Germinal center (tissue), 1 donor: ENCODE results near the gene SOWAHA.
"Not testable (repeated sequence)": the region's sequence is repeated elsewhere in the genome, so short reads cannot be mapped to it uniquely, and the experiment has no call there.

Experiments used
- DNase-seq: peaks from one replicate; pipeline ENCODE4 v3.0.0; 2012; ENCODE audit warnings: mixed read lengths, low spot score

Gene SOWAHA

DNA sequence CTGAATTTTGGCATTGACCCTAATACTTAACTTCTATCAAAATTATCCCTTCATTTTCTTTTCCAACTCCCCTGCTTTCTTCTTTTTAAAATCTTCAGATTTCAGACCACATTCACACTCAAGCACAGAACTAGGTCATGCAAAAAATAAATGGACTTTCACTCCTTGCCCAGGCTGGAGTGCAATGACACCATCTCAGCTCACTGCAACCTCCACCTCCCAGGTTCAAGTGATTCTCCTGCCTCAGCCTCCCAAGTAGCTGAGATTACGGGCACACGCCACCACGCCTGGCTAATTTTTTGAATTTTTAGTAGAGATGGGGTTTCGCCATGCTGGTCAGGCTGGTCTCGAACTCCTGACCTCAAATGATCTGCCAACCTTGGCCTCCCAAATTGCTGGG, 41.9 kb downstream of the SOWAHA start:
- DNase-seq = not testable (repeated sequence)

DNA sequence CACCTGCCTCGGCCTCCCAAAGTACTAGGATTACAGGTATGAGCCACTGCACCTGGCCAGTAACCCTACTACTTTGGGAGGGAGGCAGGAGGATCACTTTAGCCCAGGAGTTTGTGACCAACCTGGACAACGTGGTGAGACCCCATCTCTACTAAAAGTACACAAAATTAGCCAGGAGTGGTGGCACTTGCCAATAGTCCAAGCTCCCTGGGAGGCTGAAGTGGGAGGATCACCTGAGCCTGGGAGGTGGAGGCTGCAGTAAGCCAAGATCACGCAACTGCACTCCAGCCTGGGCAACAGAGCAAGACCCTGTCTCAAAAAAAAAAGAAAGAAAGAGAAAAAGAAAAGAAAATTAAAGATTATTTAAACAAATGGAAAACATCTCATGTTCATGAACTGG, 42.9 kb downstream of the SOWAHA start:
- no peak for DNase-seq

DNA sequence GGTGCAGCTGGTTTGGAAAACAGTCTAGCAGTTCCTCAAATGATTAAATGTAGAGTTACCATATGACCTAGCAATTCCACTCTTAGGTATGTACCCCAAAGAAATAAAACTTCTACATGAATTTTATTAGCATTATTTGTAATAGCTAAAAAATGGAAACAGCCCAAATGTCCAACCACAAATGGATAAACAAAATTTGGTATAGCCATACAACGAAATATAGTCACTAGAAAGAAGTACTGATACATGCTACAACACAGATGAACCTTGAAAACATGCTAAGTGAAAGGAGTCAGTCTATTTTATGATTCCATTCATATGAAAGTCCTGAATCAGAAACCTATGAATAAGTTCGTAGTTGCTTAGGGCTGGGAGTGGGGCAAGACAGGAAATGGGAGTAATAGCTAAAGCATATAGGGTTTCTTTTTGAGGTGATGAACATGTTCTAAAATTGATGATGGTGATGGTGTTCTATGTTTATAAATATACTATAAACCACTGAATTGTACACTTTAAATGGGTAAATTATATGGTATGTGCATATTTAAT, 46.9 kb downstream of the SOWAHA start:
- DNase-seq = no peak

DNA sequence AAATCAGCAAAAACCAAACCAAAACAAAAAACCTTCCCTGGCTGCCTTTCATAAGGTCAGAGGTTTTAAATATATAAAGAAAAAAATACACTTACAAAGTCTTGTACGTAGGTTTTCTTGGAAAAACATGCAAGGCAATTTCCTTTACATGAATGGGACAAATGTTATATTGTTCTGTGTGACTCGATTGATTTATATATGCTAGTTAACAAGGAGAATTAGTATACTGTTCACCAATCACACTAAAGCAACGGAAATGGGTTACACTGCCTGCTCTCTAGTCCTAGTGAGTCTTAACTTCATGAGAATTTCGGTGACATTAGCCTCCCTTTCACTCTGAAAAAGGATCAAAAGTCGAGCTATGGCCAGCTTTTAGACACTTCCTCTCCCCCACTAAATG, 47.6 kb downstream of the SOWAHA start:
- no peak for DNase-seq

DNA sequence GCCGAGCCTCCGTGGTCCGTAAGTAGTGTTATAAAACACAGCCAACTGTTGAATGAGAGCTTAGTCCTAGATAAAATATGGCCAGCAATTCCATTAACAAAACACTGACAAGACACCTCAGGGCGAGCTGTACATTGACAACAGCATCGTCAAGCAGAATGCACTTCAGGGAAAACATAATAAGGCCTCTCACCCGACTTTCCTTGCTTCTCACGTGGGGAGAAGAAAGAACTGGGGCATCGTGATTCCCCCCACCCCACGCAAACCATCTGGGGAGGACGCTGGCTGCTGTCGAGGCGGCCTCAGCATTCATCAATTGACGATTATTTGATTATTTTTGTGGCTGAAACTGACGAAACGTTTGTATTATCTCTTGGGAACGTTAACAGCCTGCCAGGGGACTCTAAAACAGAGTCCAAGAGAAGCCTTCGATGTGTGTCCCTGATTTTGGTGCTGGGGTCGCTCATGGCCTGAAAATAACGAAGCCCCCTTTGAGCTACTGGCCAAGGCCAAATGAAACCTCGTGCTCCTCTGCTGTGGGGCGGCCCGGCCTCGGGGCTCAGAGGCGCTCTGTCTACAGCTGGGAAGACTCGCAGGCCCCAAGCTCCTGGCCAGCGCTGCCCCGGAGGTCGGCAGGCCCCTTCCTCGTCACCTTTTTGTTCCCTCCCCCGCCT, 52.7 kb downstream of the SOWAHA start:
- no peak for DNase-seq
